ENCODE data around the gene TXNL4A. TPM values are rescaled to one million over a fixed set of nuclear protein-coding genes. Genes with fewer than 3 reads are reported as not detected.

The TXNL4A gene
- total RNA-seq, 2 donors from 2014 or later = 101 to 138 TPM

DNA sequence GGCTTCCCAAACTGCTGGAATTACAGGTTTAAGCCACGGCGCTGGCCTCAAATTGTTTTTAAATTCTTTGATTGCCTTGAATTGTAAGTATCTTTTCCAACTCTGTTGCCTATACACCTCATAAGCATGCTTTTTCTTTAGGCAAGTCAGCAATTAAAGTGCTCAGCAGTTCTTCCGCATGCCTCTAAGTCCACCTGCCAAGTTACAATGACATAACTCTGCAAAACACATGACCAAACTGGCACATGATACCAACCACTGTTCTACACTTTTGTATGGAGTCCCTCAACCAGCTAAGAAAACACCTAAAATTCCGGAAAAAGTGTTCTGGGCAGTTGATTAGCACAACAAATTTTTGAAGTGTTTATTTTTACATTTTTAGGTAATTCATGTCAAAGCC, 5.1 kb downstream of the TXNL4A start:
- H3K9me3 ChIP-seq = no peaks in the 10 kb centered on the region
- intact Hi-C loops (cut with DNase I) = loop anchor here (5.0 to 10.0 kb wide), 2 partner anchors 48 to 49 kb away; partner anchors contain the start of gene RBFA
- no peak for TF ChIP-seq CTCF (IDR thresholded peaks at IDR 0.05)
- DNase-seq = no peak
- H3K4me3 ChIP-seq = no peak overlapping the region
- H3K36me3 ChIP-seq = no peaks in the 10 kb centered on the region
- H3K27ac ChIP-seq = no peak overlapping the region
- no peaks in the 10 kb centered on the region for H3K27me3 ChIP-seq
- peaks cover 11% of the 10 kb centered on the region for H3K4me1 ChIP-seq
- H3K9ac ChIP-seq (ENCODE audit: low read depth in 2 of 2, low read length in 2 of 2) = no peak overlapping the region

- H3K27ac ChIP-seq = no peak overlapping the region
- no peak for DNase-seq
- H3K27me3 ChIP-seq = no peaks in the 10 kb centered on the region
- intact Hi-C loops (cut with DNase I) = loop anchor here (5.0 to 10.0 kb wide), 2 partner anchors 48 to 50 kb away; partner anchors contain the start of gene RBFA
- H3K9ac ChIP-seq (ENCODE audit: low read depth in 2 of 2, low read length in 2 of 2) = no peak overlapping the region
- H3K36me3 ChIP-seq = no peaks in the 10 kb centered on the region
- no peaks in the 10 kb centered on the region for H3K9me3 ChIP-seq
- no peak for TF ChIP-seq CTCF (IDR thresholded peaks at IDR 0.05)
- H3K4me3 ChIP-seq = no peak overlapping the region
- H3K4me1 ChIP-seq = peaks cover 11% of the 10 kb centered on the region
Measured at GRCh38 chr18:79982736-79983135, 5.6 kb downstream of the TXNL4A start.

- intact Hi-C loops (cut with DNase I) = loop anchor here (5.0 to 10.0 kb wide), 2 partner anchors 46 to 52 kb away; partner anchors contain the start of gene RBFA
- H3K36me3 ChIP-seq = no peaks in the 10 kb centered on the region
- TF ChIP-seq CTCF (IDR thresholded peaks at IDR 0.05) = no peak
- no peak overlapping the region for H3K27ac ChIP-seq
- no peak overlapping the region for H3K9ac ChIP-seq (ENCODE audit: low read depth in 2 of 2, low read length in 2 of 2)
- no peaks in the 10 kb centered on the region for H3K9me3 ChIP-seq
- no peaks in the 10 kb centered on the region for H3K27me3 ChIP-seq
- H3K4me1 ChIP-seq = no peaks in the 10 kb centered on the region
- DNase-seq = no peak
- H3K4me3 ChIP-seq = no peak overlapping the region
Measured at GRCh38 chr18:79980585-79980984, 7.8 kb downstream of the TXNL4A start.

GRCh38 chr18:79979843-79980242, 8.5 kb downstream of the TXNL4A start:
- DNase-seq = no peak
- no peaks in the 10 kb centered on the region for H3K4me1 ChIP-seq
- no peaks in the 10 kb centered on the region for H3K27me3 ChIP-seq
- intact Hi-C loops (cut with DNase I) = loop anchor here (5.0 to 10.0 kb wide), 2 partner anchors 45 to 52 kb away; partner anchors contain the start of gene RBFA
- no peak for TF ChIP-seq CTCF (IDR thresholded peaks at IDR 0.05)
- no peak overlapping the region for H3K27ac ChIP-seq
- no peaks in the 10 kb centered on the region for H3K36me3 ChIP-seq
- H3K9me3 ChIP-seq = no peaks in the 10 kb centered on the region
- no peak overlapping the region for H3K4me3 ChIP-seq
- H3K9ac ChIP-seq (ENCODE audit: low read depth in 2 of 2, low read length in 2 of 2) = no peak overlapping the region

DNA sequence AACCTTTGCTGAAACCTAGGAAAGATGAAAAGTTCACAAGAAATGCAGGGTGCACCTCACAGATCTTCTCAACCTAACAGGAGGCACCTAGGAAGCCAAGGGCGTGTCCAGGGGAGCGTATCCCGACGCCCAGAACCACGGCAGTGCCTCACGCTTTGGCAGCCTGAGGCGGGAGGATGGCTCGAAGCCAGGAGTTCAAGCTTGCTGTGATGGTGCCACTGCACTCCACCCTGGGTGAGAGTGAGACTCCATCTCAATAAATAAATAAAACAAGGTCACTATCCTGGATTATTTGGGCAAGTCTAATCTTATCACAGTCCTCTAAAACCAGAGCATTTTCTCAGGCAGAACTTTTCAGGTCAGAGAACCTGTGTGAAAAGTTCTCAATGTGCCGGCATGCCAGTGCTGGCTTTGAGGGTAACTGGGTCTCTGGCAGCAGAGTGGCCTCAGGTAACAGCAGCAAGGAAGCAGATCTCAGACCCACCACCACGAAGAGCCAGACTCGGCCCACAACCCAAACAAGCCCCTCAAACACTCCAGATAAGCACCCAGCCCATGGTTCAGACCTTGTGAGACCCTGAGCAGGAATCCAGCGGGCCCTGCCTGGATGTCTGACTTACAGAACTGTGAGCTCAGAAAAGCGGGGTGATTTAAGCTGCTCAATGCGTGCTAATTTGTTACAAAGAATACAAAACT, 12.2 kb downstream of the TXNL4A start:
- Histone ChIP-seq H3K4me3 (no peak overlapping the region), H3K4me1 (peaks cover 4% of the 10 kb centered on the region), H3K27ac (no peak overlapping the region), H3K27me3 (no peaks in the 10 kb centered on the region), H3K9me3 (no peaks in the 10 kb centered on the region), H3K9ac (ENCODE audit: low read depth in 2 of 2, low read length in 2 of 2) (peak overlapping the region in 1 of 2 donors; percentile 46), H3K36me3 (peaks cover 6% of the 10 kb centered on the region)
- TF ChIP-seq CTCF (IDR thresholded peaks at IDR 0.05) = no peak
- no peak for DNase-seq
- intact Hi-C loops (cut with DNase I) = no loop called here

All from colonic mucosa (tissue), 4 donors.